ENCODE measurements around the gene INTS2. TPM values are rescaled to one million over a fixed set of nuclear protein-coding genes. Genes with fewer than 3 reads are reported as not detected.

Gene INTS2
- total RNA-seq, 2 donors from 2014 or later, result 10.9 to 12.2 TPM

DNA sequence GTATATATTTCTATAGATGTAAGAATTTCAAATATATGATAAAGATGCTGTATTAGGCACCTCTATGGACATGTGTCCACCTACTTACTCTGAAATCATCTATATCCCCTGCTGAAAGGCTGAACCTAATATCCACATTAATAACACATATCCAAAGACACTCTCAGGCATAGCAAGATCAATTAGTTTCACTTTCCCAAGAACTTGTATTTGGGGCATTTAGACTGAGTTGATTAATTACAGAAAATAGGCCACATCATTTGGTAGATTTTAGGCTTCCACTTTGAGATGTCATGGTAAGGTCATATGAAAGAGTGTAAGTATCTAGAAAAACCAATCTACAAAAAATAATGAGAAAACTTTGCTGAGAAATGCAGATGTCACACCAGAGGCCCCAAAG lies 109.6 kb downstream of the INTS2 start:
- DNase-seq, result no peak
- intact Hi-C loops (cut with DNase I), result no loop called here

GRCh38 chr17:61817452-61817851 lies 110.3 kb downstream of the INTS2 start:
- no peaks in the 10 kb centered on the region for H3K9me3 ChIP-seq
- H3K9ac ChIP-seq (ENCODE audit: low read depth in 2 of 2, low read length in 2 of 2), result no peak overlapping the region
- H3K4me1 ChIP-seq, result no peaks in the 10 kb centered on the region
- no peaks in the 10 kb centered on the region for H3K36me3 ChIP-seq
- no peak overlapping the region for H3K27ac ChIP-seq
- intact Hi-C loops (cut with DNase I), result no loop called here
- TF ChIP-seq CTCF (IDR thresholded peaks at IDR 0.05), result no peak
- no peak for DNase-seq
- H3K4me3 ChIP-seq, result no peak overlapping the region
- H3K27me3 ChIP-seq, result no peaks in the 10 kb centered on the region

More for the DNA sequence above, 109.6 kb downstream of the INTS2 start:
- Histone ChIP-seq H3K9me3 (no peaks in the 10 kb centered on the region), H3K4me1 (no peaks in the 10 kb centered on the region), H3K9ac (ENCODE audit: low read depth in 2 of 2, low read length in 2 of 2) (no peak overlapping the region), H3K36me3 (no peaks in the 10 kb centered on the region), H3K27ac (no peak overlapping the region), H3K4me3 (no peak overlapping the region), H3K27me3 (no peaks in the 10 kb centered on the region)
- TF ChIP-seq CTCF (IDR thresholded peaks at IDR 0.05), result no peak

- Histone ChIP-seq H3K9ac (ENCODE audit: low read depth in 2 of 2, low read length in 2 of 2) (no peak overlapping the region), H3K27ac (no peak overlapping the region), H3K36me3 (no peaks in the 10 kb centered on the region), H3K9me3 (no peaks in the 10 kb centered on the region), H3K4me3 (no peak overlapping the region), H3K4me1 (no peaks in the 10 kb centered on the region), H3K27me3 (no peaks in the 10 kb centered on the region)
- TF ChIP-seq CTCF (IDR thresholded peaks at IDR 0.05), result no peak
- intact Hi-C loops (cut with DNase I), result no loop called here
- DNase-seq, result no peak
These were observed 111.2 kb downstream of the INTS2 start for GRCh38 chr17:61816538-61816937.

GRCh38 chr17:61815863-61816503 lies 111.8 kb downstream of the INTS2 start:
- intact Hi-C loops (cut with DNase I), result no loop called here
- H3K27me3 ChIP-seq, result no peaks in the 10 kb centered on the region
- no peak overlapping the region for H3K9ac ChIP-seq (ENCODE audit: low read depth in 2 of 2, low read length in 2 of 2)
- no peaks in the 10 kb centered on the region for H3K9me3 ChIP-seq
- no peak overlapping the region for H3K4me3 ChIP-seq
- no peak for TF ChIP-seq CTCF (IDR thresholded peaks at IDR 0.05)
- H3K36me3 ChIP-seq, result no peaks in the 10 kb centered on the region
- no peaks in the 10 kb centered on the region for H3K4me1 ChIP-seq
- no peak for DNase-seq
- no peak overlapping the region for H3K27ac ChIP-seq

Other genes starting within 250 kb of the INTS2 start
- gene BRIP1, start 64.5 kb downstream of the INTS2 start, total RNA-seq, result 10 to 100 TPM in 1 of 2 donors, 1 to 10 TPM in 1; 3.3 to 10.1 TPM
- 10 to 100 TPM; 61.9 to 77.5 TPM for gene MED13, start 137.3 kb upstream of the INTS2 start, total RNA-seq